Measurements from ENCODE around the gene C11orf16.
"Not testable (repeated sequence)": the region's sequence is repeated elsewhere in the genome, so short reads cannot be mapped to it uniquely, and the experiment has no call there.

DNA sequence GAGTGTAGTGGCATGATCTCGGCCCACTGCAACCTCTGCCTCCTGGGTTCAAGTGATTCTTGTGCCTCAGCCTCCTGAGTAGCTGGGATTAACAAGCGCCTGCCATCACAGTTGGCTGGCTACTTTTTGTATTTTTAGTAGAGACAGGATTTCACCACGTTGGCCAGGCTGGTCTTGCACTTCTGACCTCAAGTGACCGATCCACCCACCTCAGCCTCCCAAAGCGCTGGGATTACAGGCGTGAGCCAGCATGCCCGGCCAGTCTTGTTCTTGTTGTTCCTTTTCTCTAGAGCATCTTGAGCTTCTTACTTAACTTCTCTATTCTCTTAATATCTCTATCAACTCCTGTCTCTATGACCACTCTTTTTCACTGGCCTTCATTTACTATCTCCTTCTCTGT, 51.2 kb downstream of the C11orf16 start:
- TF ChIP-seq, protein P1, sequence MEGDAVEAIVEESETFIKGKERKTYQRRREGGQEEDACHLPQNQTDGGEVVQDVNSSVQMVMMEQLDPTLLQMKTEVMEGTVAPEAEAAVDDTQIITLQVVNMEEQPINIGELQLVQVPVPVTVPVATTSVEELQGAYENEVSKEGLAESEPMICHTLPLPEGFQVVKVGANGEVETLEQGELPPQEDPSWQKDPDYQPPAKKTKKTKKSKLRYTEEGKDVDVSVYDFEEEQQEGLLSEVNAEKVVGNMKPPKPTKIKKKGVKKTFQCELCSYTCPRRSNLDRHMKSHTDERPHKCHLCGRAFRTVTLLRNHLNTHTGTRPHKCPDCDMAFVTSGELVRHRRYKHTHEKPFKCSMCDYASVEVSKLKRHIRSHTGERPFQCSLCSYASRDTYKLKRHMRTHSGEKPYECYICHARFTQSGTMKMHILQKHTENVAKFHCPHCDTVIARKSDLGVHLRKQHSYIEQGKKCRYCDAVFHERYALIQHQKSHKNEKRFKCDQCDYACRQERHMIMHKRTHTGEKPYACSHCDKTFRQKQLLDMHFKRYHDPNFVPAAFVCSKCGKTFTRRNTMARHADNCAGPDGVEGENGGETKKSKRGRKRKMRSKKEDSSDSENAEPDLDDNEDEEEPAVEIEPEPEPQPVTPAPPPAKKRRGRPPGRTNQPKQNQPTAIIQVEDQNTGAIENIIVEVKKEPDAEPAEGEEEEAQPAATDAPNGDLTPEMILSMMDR (IDR thresholded peaks at IDR 0.05) = not testable (repeated sequence)
- TF ChIP-seq POLR2A (IDR thresholded peaks at IDR 0.05) = not testable (repeated sequence)
